ENCODE data around the gene SLF2.
A peak's percentile ranks its signal among the peaks of the same experiment; 100 is the strongest.

SLF2 gene

GRCh38 chr10:100913470-100913865 is 705 bp downstream of the SLF2 start:
- in situ Hi-C loops (cut with HindIII; ENCODE audit: low sequenced_read_pairs): no loop called here
- no peak for DNase-seq (ENCODE audit: low read depth)
- peak overlapping the region; percentile 95 for H3K4me3 ChIP-seq (ENCODE audit: low read depth, low read length)
- TF ChIP-seq CTCF (IDR thresholded peaks at IDR 0.05; ENCODE audit: low read depth, low read length, missing control alignments): no peak

DNA sequence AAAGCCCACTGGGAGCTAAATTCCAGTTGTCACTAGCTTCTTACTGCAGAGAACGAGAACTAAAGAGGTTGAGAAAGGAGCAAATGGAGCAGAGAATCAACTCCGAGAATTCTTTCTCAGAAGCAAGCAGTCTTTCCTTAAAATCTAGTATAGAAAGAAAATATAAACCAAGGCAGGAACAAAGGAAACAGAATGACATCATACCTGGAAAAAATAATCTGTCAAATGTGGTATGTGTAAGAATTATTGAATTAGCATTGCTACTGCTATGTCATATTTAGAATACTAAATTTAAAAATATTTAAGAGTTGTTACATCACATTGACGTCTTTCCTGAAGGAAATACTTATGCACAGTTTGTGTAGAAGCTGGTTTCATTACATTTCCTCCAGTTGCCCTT is 4.3 kb downstream of the SLF2 start:
- no peak for DNase-seq (ENCODE audit: low read depth)
- no peak for TF ChIP-seq CTCF (IDR thresholded peaks at IDR 0.05; ENCODE audit: low read depth, low read length, missing control alignments)
- in situ Hi-C loops (cut with HindIII; ENCODE audit: low sequenced_read_pairs): no loop called here
- H3K4me3 ChIP-seq (ENCODE audit: low read depth, low read length): no peak overlapping the region

- TF ChIP-seq CTCF (IDR thresholded peaks at IDR 0.05; ENCODE audit: low read depth, low read length, missing control alignments): no peak
- DNase-seq (ENCODE audit: low read depth): no peak
- H3K4me3 ChIP-seq (ENCODE audit: low read depth, low read length): no peak overlapping the region
- in situ Hi-C loops (cut with HindIII; ENCODE audit: low sequenced_read_pairs): no loop called here
These were observed 10.8 kb downstream of the SLF2 start for GRCh38 chr10:100923580-100923979.

- no peak for DNase-seq (ENCODE audit: low read depth)
- in situ Hi-C loops (cut with HindIII; ENCODE audit: low sequenced_read_pairs): no loop called here
- no peak for TF ChIP-seq CTCF (IDR thresholded peaks at IDR 0.05; ENCODE audit: low read depth, low read length, missing control alignments)
- no peak overlapping the region for H3K4me3 ChIP-seq (ENCODE audit: low read depth, low read length)
These were observed 14.5 kb downstream of the SLF2 start for GRCh38 chr10:100927266-100927665.

- no peak for DNase-seq (ENCODE audit: low read depth)
- in situ Hi-C loops (cut with HindIII; ENCODE audit: low sequenced_read_pairs): no loop called here
- H3K4me3 ChIP-seq (ENCODE audit: low read depth, low read length): no peak overlapping the region
- TF ChIP-seq CTCF (IDR thresholded peaks at IDR 0.05; ENCODE audit: low read depth, low read length, missing control alignments): no peak
These were observed 15.3 kb downstream of the SLF2 start for GRCh38 chr10:100928039-100928438.

DNA sequence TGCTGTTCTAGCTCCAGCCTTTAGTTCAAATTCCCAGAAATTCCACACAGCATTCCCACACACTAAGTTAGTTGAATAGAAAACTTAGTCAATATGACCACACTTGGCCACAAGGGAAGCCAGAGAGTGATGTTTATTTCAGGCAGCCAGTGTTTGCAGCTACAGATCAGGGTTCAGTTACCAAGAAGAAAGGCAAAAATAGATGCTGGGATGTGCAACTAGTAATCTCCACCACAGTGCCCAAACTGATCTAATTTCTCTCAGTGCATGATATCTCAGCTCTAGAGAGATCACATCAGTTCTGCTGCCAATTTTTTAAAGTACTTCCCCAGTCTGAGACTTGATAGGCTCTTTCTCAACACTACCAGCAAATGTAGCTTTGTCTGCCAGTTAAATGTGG is 17.6 kb downstream of the SLF2 start:
- DNase-seq (ENCODE audit: low read depth): no peak
- no peak overlapping the region for H3K4me3 ChIP-seq (ENCODE audit: low read depth, low read length)
- in situ Hi-C loops (cut with HindIII; ENCODE audit: low sequenced_read_pairs): no loop called here
- TF ChIP-seq CTCF (IDR thresholded peaks at IDR 0.05; ENCODE audit: low read depth, low read length, missing control alignments): no peak

- no peak overlapping the region for H3K4me3 ChIP-seq (ENCODE audit: low read depth, low read length)
- DNase-seq (ENCODE audit: low read depth): no peak
- in situ Hi-C loops (cut with HindIII; ENCODE audit: low sequenced_read_pairs): no loop called here
- TF ChIP-seq CTCF (IDR thresholded peaks at IDR 0.05; ENCODE audit: low read depth, low read length, missing control alignments): peak; percentile 61
These were observed 21.4 kb downstream of the SLF2 start for GRCh38 chr10:100934084-100934659.
